Endothelial cell of umbilical vein (primary cell): ENCODE results near the gene CISH. TPM values are rescaled to one million over a fixed set of nuclear protein-coding genes. Genes with fewer than 3 reads are reported as not detected.

ENCODE experiments used
- BruUV-seq: library from RNA; stranded (reverse); fragments of 400-500 nt; replicated peaks from 2 replicates; lab custom pipeline; 2021; lab: Mats Ljungman, UMichigan
- CTCF ChIA-PET: fragments of 300-600, 350-600 bp; sonication (Branson Sonifier 250); formaldehyde crosslinking; loops from one replicate; lab custom pipeline; 2021; ENCODE audit warnings: antibody characterized with exemption, inconsistent platforms; lab: Charles Lee
- POLR2A ChIA-PET: fragments of 300-600, 350-600 bp; sonication (Branson Sonifier 250); formaldehyde crosslinking; loops from one replicate; lab custom pipeline; 2021; ENCODE audit warnings: antibody characterized with exemption, inconsistent platforms; lab: Charles Lee
- DNase-seq: peaks from one replicate; pipeline ENCODE4 v3.0.0-alpha.2; 2011; ENCODE audit warnings: low read depth, low spot score
- FAIRE-seq: peaks from 2 replicates; lab custom pipeline; 2011; peaks lifted over from hg19 to GRCh38; lab: Jason Lieb, UNC
- H2AFZ ChIP-seq: 2 replicates; pipeline ENCODE4 v1.6.0; 2012; ENCODE audit warnings: low read depth, low read length, control low read depth, inconsistent platforms
- H3K27ac ChIP-seq: 2 replicates; pipeline ENCODE4 v1.5.1; 2011; ENCODE audit warnings: low read depth, mild to moderate bottlenecking, control low read depth, low read length, moderate library complexity; ENCODE audit not compliant: insufficient read depth
- H3K27me3 ChIP-seq, 2 experiments: 2 replicates each; pipeline versions ENCODE4 v1.6.0 to v1.6.1; 2011; ENCODE audit warnings: low read length in 2 of 2, mixed read lengths in 1 of 2; ENCODE audit not compliant: control insufficient read depth in 2 of 2, insufficient read depth in 2 of 2
- H3K36me3 ChIP-seq, 2 experiments: 2 replicates in 1 of 2; 3 replicates in 1 of 2; pipeline ENCODE4 v1.5.1; 2011; ENCODE audit warnings: low read length in 2 of 2, mild to moderate bottlenecking in 1 of 2, moderate library complexity in 1 of 2; ENCODE audit not compliant: control insufficient read depth in 2 of 2, insufficient read depth in 2 of 2; ENCODE audit errors: extremely low read depth in 1 of 2
- H3K4me1 ChIP-seq: 3 replicates; pipeline ENCODE4 v1.5.1; 2011; ENCODE audit warnings: mild to moderate bottlenecking, low read length; ENCODE audit not compliant: control insufficient read depth, insufficient read depth; ENCODE audit errors: extremely low read depth
- H3K4me2 ChIP-seq: 2 replicates; pipeline ENCODE4 v1.6.1; 2011; ENCODE audit warnings: low read length, control low read depth, mixed read lengths; ENCODE audit not compliant: insufficient read depth
- H3K4me3 ChIP-seq, 3 experiments: fragments of 200-600 bp in 1 of 3; sonication (generic), shearing (Covaris generic) in 1 of 3; replicated peaks in 1 of 3; 2 replicates each; pipeline ENCODE4 v1.5.1; 2011 to 2016; ENCODE audit warnings: control low read depth in 3 of 3, low read length in 3 of 3, mild to moderate bottlenecking in 2 of 3, inconsistent platforms in 1 of 3, low read depth in 1 of 3, moderate library complexity in 1 of 3; ENCODE audit not compliant: insufficient read depth in 1 of 3
- H3K79me2 ChIP-seq: 2 replicates; pipeline ENCODE4 v1.6.0; 2012; ENCODE audit warnings: low read length, inconsistent platforms; ENCODE audit not compliant: control insufficient read depth, insufficient read depth
- H3K9ac ChIP-seq: replicated peaks from 2 replicates; pipeline ENCODE3; 2011; ENCODE audit warnings: low read length, control low read depth; ENCODE audit not compliant: insufficient read depth; ENCODE audit errors: extremely low read depth
- H3K9me1 ChIP-seq: replicated peaks from 3 replicates; pipeline ENCODE4 v1.6.0; 2011; ENCODE audit warnings: mild to moderate bottlenecking, low read length; ENCODE audit not compliant: control insufficient read depth, insufficient read depth; ENCODE audit errors: extremely low read depth
- H3K9me3 ChIP-seq: replicated peaks from 2 replicates; pipeline ENCODE4 v1.5.1; 2012; ENCODE audit warnings: low read length, inconsistent platforms; ENCODE audit not compliant: control insufficient read depth, insufficient read depth
- H4K20me1 ChIP-seq: replicated peaks from 2 replicates; pipeline ENCODE3; 2011; ENCODE audit warnings: mild to moderate bottlenecking, low read length; ENCODE audit not compliant: control insufficient read depth, insufficient read depth; ENCODE audit errors: extremely low read depth
- CTCF ChIP-seq, 2 donors: IDR thresholded peaks; 1 replicate in 1 of 2; 2 replicates in 1 of 2; pipeline ENCODE4 v1.5.1; 2011; ENCODE audit warnings: low read length in 2 of 2, mild to moderate bottlenecking in 2 of 2, moderate library complexity in 2 of 2, control low read depth in 1 of 2, inconsistent platforms in 1 of 2, low read depth in 1 of 2; ENCODE audit not compliant: insufficient read depth in 1 of 2; ENCODE audit errors: extremely low read depth in 1 of 2
- EZH2 ChIP-seq: IDR thresholded peaks from 2 replicates; pipeline ENCODE4 v1.6.1; 2012; ENCODE audit warnings: borderline replicate concordance, low read depth, mild to moderate bottlenecking, moderate library complexity, low read length, inconsistent platforms; ENCODE audit not compliant: severe bottlenecking
- FOS ChIP-seq: IDR thresholded peaks from 2 replicates; pipeline ENCODE4 v1.6.1; 2011; ENCODE audit warnings: mild to moderate bottlenecking, low read length, moderate library complexity, borderline replicate concordance; ENCODE audit not compliant: insufficient read depth
- GATA2 ChIP-seq: IDR thresholded peaks from 2 replicates; pipeline ENCODE4 v1.7.0; 2011; ENCODE audit warnings: low read depth, mild to moderate bottlenecking, moderate library complexity, mixed read lengths, low read length; ENCODE audit not compliant: insufficient read length, insufficient read depth
- JUN ChIP-seq: IDR thresholded peaks from 2 replicates; pipeline ENCODE4 v1.6.1; 2011; ENCODE audit warnings: borderline replicate concordance, low read depth; ENCODE audit not compliant: insufficient read length, insufficient read depth
- MAX ChIP-seq: IDR thresholded peaks from 2 replicates; pipeline ENCODE4 v1.6.1; 2011; ENCODE audit not compliant: insufficient read depth, insufficient read length
- MYC ChIP-seq: IDR thresholded peaks from one replicate; pipeline ENCODE4 v1.6.1; 2011; ENCODE audit warnings: mild to moderate bottlenecking, low read depth, low read length
- POLR2A ChIP-seq: IDR thresholded peaks from 2 replicates; pipeline ENCODE4 v1.6.1; 2012; ENCODE audit warnings: low read depth, mild to moderate bottlenecking, control low read depth, low read length
- POLR2AphosphoS5 ChIP-seq: IDR thresholded peaks from 2 replicates; pipeline ENCODE4 v1.6.1; 2012; ENCODE audit warnings: low read depth, mild to moderate bottlenecking, control low read depth, low read length, moderate library complexity; ENCODE audit not compliant: insufficient read depth
- dilution Hi-C: fragments of 300-500 bp; cut with MboI; formaldehyde crosslinking; loops from one replicate; pipeline ENCODE4 v1.15.0; 2019; ENCODE audit warnings: low sequenced_read_pairs; ENCODE audit not compliant: extremely low pct_ligation_motif_present
- intact Hi-C: fragments of 100-400 bp; cut with micrococcal nuclease; formaldehyde crosslinking; loops from one replicate; pipeline ENCODE4 v1.10.0; 2022
- polyA plus RNA-seq, 4 experiments: library from polyadenylated mRNA; depleted of rRNA in 3 of 4; stranded (reverse) in 3 of 4; unstranded in 1 of 4; fragments of >200 nt; gene quantifications; 2 replicates each; pipeline versions ENCODE4 v1.2.1 to v1.2.3, GENCODE V29; 2011 to 2012; ENCODE audit warnings: missing spikeins in 1 of 4
- total RNA-seq: library from RNA; stranded (reverse); gene quantifications from 2 replicates; pipeline ENCODE4 v1.2.3, GENCODE V29; 2021

CISH gene
- total and polyA plus RNA-seq, 2 donors (not counting 3 experiments of a cell fraction or from before 2014, with no cell fraction given): 2.2 to 4.1 TPM

GRCh38 chr3:50637011-50637410 lies 25.4 kb upstream of the CISH start:
- Histone ChIP-seq H3K27me3 (no peaks in the 10 kb centered on the region), H3K4me2 (no peak overlapping the region), H3K4me3 (no peak overlapping the region), H3K79me2 (no peaks in the 10 kb centered on the region), H3K27ac (no peak overlapping the region), H3K4me1 (no peaks in the 10 kb centered on the region), H2AFZ (no peak overlapping the region), H3K9ac (no peak overlapping the region), H3K9me3 (no peaks in the 10 kb centered on the region), H3K9me1 (no peaks in the 10 kb centered on the region), H3K36me3 (no peaks in the 10 kb centered on the region), H4K20me1 (no peaks in the 10 kb centered on the region)
- intact Hi-C loops (no loop called here), dilution Hi-C loops (no loop called here)
- no TSS peak for BruUV-seq
- ChIA-PET CTCF (no interaction called here), POLR2A (no interaction called here)
- FAIRE-seq (no peak), DNase-seq (no peak)
- TF ChIP-seq JUN: no peak
- no peak for TF ChIP-seq CTCF (IDR thresholded peaks at IDR 0.05; ENCODE audit: extremely low read depth in 1 of 2, insufficient read depth in 1 of 2, low read depth in 1 of 2, low read length in 2 of 2)
- TF ChIP-seq POLR2AphosphoS5: no peak
- no peak for TF ChIP-seq MAX

GRCh38 chr3:50635066-50635465 lies 23.5 kb upstream of the CISH start:
- no peaks in the 10 kb centered on the region for H3K9me1 ChIP-seq
- ChIA-PET POLR2A (no interaction called here), CTCF (no interaction called here)
- no peak overlapping the region for H3K27ac ChIP-seq
- no peaks in the 10 kb centered on the region for H3K36me3 ChIP-seq
- no peak for FAIRE-seq
- no peak for DNase-seq
- H3K4me1 ChIP-seq: no peaks in the 10 kb centered on the region
- H3K79me2 ChIP-seq: no peaks in the 10 kb centered on the region
- dilution Hi-C loops: no loop called here
- TF ChIP-seq GATA2 (no peak), JUN (no peak), MYC (no peak), POLR2AphosphoS5 (no peak), FOS (no peak), POLR2A (no peak), MAX (no peak), EZH2 (no peak)
- no peak overlapping the region for H3K9ac ChIP-seq
- H2AFZ ChIP-seq: no peak overlapping the region
- H3K4me3 ChIP-seq: no peak overlapping the region
- no peak overlapping the region for H3K4me2 ChIP-seq
- H4K20me1 ChIP-seq: no peaks in the 10 kb centered on the region
- intact Hi-C loops: no loop called here
- no TSS peak for BruUV-seq
- no peaks in the 10 kb centered on the region for H3K9me3 ChIP-seq
- no peaks in the 10 kb centered on the region for H3K27me3 ChIP-seq
